NCI-H1436 (cell line): ENCODE measurements around the gene NAIF1.
"Not testable (repeated sequence)": the region's sequence is repeated elsewhere in the genome, so short reads cannot be mapped to it uniquely, and the experiment has no call there.

Experiments
- DNase-seq: peaks from one replicate; lab custom pipeline; 2025; lab: John Stamatoyannopoulos, UW

Gene NAIF1

DNA sequence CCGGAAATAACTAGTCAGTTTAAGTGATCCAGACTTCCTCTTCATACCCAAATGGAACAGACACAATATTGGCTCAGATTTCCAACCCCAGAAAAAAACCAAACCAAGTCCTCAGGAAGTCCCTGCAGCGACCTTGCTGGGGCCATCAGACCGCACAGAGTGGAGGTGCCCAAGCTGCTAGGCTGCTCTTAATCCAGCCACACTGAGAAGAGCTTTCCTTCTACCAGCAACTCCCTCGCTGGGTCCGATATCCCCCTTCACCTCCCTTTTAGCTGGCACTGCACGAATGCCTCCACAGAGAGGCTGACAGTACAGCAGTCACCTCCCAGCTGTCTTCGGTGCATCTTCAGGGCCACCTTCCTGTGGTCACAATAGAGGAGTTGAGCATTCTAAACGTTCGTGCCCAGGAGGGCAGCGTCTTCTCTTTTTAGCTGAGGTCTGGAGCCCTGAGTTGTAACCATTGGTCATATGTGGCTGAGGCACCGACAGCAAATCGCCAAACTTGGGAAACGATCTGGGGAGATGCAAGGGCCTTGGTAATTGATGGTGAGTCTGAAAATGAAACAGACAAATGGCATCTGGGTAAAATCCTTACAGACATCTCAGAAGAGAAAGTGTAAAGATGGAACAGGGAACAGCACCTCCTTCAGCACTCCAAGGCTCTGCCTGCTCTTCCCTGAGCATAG is 5.7 kb downstream of the NAIF1 start:
- no peak for DNase-seq

DNA sequence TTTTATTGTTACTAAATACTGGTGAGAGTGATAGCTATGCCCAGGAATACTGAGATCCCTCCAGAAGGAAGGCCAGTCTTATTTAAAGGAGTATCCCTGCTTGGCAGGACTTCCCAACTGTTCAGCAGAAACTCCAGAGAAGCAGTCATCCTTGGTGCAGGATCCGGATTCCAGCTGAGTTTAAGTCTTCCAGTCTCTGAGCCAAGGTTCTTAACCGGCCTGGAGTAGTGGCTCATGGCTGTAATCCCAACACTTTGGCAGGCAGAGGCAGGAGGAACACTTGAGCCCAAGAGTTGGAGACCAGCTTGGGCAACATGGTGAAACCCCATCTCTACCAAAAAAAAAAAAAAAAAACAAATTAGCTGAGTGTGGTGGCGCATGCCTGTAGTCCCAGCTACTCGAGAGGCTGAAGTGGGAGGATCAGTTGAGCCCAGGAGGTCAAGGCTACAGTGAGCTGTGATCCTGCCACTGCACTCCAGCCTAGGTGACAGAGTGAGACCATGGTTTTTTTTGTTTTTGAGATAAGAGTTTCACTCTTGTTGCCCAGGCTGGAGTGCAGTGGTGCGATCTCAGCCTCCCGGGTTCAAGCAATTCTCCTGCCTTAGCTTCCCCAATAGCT is 7.6 kb downstream of the NAIF1 start:
- no peak for DNase-seq

DNA sequence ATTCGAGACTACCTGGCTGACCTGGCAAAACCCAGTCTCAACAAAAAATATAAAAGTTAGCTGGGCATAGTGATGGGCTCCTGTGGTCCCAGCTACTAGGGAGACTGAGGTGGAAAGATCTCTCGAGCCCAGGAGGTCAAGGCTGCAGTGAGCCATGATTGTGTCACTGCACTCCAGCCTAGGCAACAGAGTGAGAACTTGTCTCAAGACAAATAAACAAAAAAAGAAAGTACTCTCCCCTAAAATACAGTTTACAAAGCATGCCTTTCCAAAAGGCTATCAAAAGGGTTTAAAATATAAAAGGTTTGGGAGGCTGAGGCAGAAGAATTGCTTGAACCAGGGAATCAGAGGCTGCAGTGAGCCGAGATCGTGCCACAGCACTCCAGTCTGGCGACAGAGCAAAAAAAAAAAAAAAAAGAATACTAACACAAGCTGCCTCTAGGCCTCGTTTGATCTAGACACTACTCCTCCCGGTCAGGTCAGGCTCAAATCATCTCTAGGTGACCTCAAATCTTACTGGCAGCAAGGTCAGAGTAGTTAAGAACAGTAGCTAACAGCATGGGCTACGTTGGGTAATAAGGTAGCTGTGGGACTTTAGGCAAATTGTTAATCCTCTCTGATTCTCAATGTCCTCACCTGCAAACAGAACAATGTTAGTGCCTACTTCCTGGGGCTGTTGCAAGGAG is 9.3 kb downstream of the NAIF1 start:
- DNase-seq, result no peak

DNA sequence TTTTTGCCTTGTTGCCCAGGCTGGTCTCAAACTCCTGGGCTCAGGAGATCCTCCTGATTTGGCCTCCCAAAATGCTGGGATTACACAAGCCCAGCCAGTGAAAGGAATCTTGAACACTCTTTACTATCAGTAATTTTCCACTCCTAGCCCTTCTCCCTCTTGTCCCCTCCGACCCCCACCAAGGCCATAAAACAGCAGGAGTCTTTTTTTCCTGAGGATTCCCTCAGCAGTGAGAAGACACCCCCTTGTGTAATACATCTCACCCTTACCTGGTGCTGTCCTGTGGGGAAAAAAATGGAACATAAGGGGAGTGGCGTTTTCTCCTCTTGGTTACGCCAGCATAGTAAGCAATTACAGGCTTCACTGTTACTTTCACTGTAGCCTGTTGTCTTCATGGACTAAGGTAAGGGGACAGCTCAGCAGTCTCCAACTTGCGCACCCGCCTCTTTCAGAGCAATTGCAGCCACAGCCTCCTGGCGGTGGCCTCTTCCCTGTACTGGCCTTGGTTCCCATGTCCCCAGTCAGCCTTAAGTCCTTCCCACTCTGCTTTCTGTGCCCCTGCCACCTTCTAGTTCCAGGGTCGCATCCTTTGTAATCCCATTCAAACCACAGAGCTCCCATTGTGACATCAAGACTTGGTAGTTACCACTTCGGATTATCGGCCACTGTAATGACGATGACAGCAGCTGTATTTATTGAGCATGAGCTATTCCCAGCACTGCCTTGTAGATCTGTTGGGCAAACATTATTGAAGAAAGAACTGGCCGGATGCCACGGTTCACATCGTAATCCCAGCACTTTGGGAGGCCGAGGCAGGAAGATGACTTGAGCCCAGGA is 10.0 kb downstream of the NAIF1 start:
- no peak for DNase-seq

DNA sequence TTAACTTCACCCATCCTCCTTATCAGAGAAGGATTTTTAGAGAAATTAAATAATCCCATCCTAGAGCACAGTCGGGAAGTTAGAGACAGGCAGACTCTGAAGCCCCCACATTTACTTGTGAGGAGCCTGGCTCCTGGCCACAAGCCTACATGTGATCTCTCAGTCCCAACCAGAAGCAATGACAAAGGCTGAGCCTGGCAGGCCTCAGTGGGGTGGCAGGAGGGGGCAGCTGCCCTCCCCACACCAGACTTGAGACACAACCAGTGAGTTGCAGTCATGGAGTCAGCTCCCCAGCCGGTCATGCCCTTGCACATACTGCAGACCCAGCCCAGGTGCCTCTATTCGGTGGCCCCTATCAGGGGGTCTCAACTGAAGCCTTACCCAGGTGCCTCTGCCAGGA is 11.0 kb downstream of the NAIF1 start:
- no peak for DNase-seq

DNA sequence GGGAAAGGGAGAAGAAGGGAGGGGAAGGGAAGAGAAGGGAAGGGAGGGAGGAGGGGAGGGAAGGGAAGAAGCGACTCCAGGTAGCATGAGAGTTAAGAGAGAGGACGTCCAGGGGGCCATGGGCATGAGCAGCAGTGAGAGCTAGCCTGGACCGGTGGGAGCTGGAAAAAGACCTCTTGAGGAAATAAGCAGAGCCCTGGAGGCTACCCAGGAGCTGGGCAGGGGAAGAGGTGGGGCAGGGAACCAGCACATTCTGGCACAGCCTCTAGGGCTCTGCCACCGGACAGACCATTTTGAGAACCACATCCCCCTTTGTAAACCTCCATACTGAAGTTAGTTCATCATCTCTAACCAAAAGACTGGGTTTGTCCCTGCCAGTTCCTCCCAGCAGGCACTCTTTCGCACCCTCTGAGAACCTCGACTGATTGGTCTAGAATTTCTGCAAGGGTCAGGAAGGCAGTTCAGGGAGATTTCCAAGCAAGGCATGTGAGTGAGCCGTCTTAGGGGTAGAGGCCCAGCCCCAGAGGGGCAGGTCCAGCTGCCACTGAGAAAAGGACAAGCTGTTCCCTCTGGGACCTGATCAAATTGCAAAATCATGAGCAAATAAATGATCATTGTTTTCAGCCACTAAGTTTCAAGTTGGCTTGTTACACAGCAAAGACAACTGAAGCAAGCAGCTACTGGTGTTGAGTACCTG is 11.6 kb downstream of the NAIF1 start:
- peak; percentile 26 for DNase-seq

DNA sequence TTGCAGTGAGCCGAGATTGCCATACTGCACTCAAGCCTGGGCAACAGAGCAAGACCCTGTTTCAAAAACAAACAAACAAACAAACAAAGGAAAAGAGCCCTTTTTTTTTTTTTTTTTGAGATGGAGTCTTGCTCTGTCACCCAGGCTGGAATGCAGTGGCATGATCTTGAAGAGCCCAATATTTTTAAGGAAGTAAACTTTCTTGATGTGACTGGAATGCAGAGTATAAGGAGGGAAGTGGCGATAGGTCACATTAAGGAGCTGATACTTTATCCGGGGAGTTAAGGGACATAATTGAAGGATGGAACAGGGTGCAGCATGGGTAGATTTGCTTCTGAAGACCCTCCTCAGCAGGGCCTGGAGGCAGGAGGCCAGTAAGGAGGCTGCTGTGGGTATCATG is 13.0 kb downstream of the NAIF1 start:
- no peak for DNase-seq

DNA sequence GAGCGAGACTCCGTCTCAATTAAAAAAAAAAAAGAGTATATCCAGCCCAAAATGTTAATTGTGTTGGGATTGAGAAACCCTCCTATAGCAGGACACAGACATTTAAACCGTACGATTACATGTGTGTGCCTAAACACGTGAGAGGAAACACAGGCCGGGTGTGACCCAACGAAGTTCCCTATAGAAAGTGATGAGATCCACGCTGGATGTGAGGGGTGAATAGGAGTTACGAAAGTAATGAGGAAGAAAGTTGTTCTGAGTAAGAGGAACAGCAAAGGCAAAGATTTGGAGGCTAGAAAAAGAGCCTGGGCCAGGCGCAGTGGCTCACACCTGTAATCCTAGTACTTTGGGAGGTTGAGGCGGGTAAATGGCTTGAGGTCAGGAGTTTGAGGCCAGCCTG is 13.6 kb downstream of the NAIF1 start:
- DNase-seq, result no peak

DNA sequence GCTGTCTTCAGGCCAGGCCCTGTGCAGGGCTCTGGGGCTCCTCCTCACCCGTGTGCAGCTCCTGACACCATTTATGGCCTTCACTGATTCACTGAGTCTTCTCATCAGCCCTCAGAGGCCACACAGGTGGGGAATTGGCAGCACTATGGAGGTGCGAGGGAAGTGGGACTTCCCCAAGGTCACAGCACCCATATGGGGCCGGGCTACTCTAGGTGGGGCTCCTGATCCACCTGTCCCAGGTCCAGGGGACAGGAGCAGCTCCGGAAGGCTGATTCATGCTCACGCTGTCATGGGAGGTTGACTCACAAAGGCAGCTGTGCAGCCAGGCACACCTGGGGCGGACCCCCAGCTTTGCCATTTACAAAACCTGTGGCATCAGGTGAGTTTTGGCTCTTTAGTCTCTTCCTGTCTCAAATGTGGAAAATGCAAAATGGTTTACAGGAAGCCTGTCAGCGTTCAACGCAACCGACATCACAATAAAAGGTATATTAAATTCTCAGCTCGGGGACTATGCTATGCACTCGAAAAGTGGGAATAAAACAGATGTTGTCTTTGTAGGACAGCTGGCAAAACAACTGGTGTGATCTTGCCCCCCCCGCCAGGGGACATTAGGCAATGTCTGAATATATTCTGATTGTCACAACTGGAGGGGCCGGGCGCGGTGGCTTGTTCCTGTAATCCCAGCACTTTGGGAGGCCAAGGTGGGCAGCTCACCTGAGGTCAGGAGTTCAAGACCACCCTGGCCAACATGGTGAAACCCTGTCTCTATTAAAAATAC is 15.0 kb downstream of the NAIF1 start:
- DNase-seq, result no peak

DNA sequence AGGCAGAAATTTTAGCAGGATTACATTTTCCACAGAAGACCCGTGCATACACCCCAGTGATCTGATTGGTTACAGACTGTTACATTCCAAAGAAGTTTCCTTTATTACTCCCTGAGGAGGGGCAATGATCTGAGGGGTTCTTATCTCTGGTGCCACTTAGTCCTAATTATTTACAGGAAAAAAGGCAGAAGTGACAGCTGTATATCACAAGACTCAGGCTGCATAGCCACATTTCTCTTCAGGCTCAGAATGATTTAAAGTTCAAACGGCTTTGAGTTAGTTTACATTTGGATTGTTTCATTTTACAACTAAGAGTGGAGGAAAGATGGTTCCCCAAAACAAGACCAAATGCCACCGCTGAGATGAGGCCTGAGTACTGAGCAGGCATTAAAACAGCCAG is 17.3 kb downstream of the NAIF1 start:
- no peak for DNase-seq

DNA sequence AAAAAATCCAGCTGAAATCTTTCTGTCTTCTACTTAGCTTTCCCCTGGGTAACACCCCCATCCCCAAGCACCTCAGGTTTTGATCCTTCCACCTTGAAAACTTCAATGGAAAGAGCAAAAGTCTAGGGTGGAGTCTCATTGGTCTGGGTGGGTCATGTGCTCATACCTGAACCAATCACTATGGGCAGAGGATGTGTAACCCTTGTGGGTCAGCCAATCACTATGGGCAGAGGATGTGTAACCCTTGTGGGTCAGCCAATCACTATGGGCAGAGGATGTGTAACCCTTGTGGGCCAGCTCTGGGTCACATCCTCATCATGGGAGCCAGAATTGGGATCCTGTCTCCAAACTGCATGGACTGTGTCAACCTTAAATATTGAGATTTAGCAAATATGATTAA is 18.5 kb downstream of the NAIF1 start:
- DNase-seq, result no peak

DNA sequence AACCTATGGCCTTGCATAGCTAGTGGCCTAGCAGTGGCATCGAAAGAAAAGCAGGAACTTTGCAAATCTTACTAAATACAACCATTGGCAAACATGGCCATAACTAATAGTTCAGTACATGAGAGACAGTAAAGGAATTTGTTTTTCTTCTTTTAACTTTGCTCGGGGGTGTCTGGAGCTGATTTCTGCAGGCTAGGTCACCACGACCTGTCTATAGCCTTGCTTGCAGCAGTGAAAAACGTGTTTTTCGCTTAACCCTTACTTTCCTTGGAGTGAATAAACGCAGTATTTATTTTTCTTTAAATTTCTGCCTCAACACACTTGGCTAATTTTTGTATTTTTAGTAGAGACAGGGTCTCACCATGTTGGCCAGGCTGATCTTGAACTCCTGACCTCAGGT is 19.9 kb downstream of the NAIF1 start:
- no peak for DNase-seq

DNA sequence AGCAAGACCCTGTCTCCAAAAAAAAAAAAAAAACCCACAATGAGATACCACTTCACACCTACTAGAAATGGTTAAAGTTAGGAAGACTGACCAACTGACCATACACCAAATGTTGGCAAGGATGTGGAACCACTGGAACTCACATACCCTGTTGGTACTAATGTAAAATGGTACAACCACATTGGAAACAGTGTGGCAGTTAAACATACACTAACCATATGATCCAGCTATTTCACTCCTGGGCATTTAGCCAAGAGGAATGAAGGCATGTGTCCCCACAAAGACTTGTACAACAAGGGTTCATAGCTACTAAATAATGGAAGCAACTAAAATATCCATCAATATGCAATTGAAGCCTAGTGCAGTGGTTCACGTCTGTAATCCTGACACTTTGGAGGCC is 21.3 kb downstream of the NAIF1 start:
- no peak for DNase-seq

DNA sequence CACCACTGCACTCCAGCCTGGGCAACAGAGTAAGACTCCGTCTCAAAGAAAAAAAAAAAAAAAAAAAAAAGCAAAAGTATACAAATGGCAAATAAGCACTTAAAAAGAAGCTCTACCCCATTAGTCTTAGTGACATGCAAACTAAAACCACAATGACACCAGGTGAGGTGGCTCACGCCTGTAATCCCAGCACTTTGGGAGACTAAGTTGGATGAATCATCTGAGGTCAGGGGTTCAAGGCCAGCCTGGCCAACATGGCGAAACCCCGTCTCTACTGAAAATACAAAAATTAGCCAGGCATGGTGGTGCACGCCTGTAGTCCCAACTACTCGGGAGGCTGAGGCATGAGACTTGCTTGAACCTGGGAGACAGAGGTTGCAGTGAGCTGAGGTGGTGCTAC is 21.7 kb downstream of the NAIF1 start:
- DNase-seq, result not testable (repeated sequence)

DNA sequence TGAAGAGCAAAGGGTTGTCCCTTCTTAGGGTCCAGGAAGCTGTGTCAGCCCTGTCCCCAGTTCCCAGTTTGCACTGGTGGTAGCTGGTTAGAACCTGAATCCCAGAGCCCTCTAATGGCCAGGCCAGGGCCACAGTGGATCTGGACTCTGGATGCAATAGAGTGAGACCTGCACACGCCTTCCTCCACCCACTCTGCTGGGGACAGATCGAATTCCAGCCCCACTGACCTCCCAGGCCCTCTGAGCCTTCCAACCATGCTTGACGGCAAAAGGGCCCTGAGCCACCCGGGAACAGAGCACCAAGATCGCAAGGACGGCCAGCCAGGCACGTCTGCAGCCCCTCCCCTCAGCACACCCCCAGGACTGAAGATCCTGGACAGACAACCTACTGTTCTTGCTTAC is 23.7 kb downstream of the NAIF1 start:
- no peak for DNase-seq

DNA sequence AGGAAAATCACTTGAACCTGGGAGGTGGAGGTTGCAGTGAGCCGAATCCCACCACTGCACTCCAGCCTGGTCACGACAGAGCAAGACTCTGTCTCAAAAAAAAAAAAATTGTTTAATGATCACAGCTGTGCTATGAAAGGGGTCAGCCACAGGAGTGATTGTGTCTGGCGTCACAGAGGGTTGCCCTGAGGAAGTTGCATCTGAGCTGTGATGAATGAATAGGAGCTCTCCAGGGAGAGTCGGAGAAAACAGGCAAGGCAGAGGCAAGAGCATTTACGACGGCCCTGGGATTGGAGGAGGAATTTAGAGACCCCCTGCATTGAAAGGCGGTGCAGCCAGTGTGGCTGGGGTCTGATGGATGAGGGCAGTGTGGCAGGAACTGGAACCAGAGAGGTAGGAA is 25.1 kb downstream of the NAIF1 start:
- DNase-seq, result no peak

DNA sequence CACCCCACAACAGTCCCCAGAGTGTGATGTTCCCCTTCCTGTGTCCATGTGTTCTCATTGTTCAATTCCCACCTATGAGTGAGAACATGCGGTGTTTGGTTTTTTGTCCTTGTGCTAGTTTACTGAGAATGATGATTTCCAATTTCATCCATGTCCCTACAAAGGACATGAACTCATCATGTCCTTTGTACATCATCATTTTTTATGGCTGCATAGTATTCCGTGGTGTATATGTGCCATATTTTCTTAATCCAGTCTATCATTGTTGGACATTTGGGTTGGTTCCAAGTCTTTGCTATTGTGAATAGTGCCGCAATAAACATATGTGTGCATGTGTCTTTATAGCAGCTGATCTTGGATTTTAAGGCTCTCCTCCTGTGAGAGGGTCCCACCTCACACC is 26.3 kb downstream of the NAIF1 start:
- DNase-seq, result not testable (repeated sequence)

DNA sequence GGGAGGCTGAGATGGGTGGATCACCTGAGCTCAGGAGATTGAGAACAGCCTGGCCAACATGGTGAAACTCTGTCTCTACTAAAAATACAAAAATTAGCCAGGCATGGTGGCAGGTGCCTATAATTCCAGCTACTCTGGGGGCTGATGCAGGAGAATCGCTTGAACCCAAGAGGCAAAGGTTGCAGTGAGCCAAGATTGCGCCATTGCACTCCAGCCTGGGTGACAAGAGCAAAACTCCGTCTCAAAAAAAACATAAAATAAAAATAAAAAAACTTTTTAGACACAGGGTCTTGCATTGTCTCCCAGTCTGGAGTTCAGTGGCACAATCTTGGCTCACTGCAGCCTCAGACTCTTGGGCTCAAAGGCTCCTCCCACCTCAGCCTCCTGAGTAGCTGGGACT is 30.6 kb downstream of the NAIF1 start:
- not testable (repeated sequence) for DNase-seq

DNA sequence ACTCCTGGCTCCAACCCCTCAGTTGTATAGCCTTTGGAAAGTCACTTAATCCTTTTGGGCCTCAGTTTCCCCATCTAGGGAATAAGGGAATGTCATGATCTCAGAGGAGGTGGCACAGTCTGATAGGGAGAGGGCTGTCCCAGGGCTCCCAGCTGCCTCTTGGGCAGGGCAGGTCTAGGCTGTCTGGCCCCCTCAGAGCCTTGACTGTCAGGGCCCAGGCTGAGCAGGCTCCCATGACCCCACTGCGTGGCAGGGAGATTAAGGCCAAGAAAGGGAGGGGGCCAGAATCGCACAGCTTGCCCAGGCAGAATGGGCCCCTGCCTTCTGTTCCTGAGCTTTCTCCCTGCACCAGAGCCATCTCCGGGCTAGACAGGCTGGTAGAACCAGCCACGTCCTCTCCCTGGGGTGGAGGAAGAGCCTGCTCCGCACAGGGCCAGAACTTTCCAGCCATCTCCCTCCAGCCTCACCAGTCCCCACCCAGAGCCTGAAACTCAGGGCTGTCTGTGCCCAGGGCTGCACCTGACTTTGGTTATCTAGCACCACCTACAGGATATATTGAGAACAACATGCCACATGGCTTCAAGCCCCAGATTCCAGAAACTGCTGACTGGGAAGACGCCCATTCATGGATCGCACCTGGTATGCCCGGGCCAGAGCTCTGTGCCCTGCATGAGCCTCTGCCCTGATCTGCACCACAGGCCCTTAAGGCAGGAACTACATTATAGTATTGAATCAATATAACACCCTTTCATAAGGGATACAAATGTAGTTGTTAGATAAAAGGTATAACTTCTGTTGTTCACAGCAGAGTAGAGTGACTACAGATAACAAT is 32.1 kb downstream of the NAIF1 start:
- DNase-seq, result peak; percentile 77

DNA sequence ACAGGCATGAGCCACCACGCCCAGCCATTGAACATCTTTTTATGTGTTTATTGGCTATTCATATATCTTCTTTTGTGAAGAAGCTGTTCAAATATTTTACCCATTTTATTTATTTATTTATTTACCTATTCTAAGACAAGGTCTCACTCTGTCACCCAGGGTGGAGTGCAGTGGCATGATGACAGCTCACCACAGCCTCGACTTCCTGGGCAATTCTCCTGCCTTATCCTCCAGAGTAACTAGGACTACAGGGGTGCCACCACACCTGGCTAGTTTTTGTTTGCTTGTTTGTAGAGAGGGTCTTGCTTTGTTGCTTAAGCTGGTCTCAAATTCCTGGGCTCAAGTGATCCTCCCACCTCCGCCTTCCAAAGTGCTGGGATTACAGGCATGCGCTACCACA is 33.5 kb downstream of the NAIF1 start:
- no peak for DNase-seq
